Islet of Langerhans (tissue), 1 donor: Measurements from ENCODE around the gene SEMG2.

Experiments
- FAIRE-seq: peaks from one replicate; lab custom pipeline; 2011; peaks lifted over from hg19 to GRCh38; lab: Jason Lieb, UNC

SEMG2 gene

DNA sequence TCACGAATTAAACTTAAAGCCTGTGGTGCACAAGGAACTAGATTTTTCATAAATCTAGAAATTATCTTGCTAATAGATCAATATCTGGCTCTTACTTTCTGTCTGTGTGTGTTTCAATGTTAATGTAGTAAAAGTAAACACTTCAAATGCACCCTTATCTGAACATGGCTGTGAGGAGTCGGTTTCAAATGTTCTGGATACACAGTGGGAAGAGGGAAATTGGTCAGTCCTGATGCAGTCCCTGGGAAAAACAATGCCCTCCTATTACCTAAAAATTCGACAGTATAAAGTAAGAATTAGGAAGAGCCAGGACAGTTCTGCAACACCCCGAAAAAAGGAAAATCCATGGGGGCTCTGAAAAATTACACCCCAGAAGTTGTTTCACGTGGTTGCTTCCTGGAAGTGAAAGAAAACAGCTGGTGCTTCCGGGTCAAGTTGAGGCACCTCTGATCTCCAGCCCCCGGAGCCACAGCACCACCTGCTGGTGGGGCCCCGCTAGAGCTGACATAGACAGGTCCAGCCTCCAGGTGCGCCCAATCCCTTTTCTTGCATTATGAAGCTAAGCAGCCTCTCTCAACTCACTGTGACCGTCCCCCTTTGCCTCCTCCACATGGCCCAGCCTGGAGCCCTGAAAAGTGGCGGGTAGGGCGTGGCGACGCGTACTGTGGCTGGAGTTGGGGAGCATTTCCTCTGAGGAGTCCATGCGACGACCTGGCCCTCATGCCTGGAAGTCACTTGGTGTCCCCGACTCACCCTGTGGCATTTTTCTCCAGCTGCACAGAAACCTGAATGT, 8.3 kb downstream of the SEMG2 start:
- FAIRE-seq = no peak

DNA sequence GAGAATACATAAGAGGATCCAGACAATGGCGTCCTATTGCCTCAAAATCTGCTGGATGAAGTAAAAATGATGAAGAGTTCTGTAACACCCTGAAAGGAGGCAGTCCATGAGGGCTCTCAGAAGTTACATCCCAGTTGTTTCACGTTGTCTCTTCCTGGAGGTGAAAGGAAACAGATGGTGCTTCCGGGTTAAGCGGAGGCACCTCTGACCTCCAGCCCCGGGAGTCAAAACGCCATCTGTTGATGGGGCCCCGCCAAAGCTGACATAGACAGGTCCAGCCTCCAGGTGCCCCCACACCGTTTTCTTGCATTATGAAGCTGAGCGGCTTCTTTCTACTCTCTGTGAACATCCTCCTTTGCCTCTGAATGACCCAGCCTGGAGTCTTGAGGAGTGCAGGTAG, 9.5 kb downstream of the SEMG2 start:
- FAIRE-seq = no peak

DNA sequence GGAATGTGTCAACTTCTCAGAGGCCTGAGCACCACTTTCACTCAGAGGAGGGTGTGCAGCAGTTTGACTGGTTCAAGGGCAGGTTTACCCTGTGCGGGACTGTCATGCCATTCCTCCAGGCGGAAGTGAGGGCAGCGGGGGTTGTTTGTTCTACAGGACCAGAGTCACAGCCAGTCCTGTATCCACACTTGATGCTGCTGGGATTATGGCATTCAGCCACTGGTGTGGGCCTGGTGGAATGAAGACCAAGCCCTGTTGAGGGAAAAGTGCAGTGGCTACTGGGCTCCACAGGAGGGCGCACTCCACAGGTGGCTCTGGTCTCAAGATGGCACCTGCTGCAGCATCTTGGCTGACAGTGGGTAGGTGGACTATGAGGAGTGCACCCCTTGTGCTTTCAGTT, 14.8 kb downstream of the SEMG2 start:
- FAIRE-seq = no peak

DNA sequence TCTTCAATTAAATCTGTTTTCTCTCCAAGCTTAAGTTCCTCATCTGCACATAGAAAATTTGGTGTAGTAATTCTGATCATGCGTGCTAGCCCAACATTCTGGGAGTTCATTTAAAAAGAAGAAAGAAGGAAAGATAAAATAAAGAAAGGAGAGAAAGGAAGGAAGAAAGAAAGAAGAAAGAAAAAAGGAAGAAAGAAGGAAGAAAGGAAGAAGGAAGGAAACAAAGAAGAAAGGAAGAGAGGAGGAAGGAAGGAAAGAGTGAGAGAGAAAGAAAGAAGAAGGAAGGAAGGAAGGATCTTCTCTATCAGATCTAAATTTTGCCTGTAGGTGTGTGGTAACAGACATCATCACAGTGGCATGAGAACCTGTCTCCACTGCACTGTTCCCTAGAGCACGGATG, 17.0 kb downstream of the SEMG2 start:
- no peak for FAIRE-seq

DNA sequence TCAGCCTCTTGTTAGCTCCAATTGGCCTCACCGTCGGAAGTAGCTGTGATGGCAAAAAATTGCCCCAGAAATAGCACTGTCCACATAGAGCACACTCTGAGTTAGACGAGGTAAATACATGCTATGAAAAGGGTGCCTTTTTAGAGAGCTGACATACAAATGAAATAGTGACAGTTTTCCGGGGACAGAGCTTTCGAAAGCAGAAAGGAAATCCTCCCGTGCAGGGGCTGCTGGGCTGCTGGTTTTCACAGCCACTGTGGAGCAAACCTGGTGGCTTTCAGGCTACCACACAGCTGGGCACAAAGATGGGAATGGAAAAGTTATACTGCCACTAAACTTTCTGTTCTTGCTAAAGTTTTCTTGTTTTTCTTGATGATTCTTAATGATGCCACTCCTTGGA, 24.9 kb downstream of the SEMG2 start:
- FAIRE-seq = no peak

DNA sequence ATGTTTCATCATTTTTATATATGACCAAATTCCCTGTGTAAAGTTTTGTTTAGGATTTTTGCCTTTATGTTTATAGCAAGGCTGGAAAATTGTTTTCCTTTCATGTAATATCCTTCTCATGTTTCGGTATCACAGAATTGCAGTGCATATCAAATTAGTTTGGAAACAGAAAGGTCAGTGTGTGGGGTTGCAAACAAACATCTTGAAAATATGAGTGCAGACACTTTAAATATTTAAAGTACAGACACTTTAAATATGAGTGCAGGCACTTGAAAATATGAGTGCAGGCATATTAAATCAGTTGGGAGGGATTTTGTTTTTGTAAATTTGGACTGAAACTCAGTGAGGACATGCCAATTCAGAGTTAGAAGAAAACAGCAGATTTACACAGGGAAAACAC, 26.7 kb downstream of the SEMG2 start:
- FAIRE-seq = no peak

DNA sequence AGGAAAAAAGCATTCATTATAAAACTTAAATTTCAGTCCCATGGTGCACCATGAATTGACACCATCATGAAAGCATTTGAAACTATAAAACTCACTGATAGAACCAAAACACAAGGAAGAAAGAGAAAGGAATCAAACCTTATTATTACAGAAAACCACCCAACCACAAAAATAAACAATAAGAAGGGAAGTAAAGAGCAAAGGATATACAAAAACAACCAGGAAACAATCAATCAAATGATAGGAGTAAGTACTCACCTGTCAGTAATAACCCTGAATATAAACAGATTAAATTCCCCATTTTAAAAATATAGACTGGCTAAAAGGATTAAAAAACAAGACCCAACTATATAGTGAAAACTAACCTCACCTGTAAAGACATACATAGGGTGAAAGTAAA, 27.4 kb downstream of the SEMG2 start:
- no peak for FAIRE-seq

DNA sequence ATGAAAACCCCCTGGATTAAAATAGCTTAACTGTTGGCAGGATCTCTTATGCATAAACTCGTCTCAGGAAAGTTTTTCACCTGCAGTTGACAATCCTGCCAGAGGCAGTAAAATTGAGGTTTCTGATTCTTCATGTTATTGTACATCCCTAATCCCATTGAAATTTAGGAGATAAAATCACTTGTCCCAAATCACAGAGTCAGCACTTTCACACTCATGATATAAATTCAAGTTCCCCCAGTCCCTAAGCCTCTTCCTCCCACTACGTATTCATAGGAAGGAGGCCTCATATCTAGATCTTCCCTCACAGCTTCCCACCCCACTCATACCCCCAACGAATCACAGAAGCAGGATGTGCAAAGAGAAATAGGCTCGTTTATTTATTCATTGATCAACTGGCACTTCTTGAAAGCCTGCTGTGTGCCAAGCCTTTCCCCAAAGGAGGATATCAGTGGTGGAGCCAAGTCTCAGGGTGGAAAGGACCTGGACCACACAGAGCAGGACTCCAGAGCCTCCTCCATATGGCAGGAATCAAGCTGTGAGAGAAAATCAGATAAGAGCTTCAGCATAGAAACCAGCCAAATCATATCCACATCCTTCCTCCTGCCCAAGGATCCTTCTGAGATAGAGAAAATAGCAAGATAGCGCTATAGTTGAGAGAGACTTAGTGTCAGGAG, 30.8 kb downstream of the SEMG2 start:
- FAIRE-seq = no peak

DNA sequence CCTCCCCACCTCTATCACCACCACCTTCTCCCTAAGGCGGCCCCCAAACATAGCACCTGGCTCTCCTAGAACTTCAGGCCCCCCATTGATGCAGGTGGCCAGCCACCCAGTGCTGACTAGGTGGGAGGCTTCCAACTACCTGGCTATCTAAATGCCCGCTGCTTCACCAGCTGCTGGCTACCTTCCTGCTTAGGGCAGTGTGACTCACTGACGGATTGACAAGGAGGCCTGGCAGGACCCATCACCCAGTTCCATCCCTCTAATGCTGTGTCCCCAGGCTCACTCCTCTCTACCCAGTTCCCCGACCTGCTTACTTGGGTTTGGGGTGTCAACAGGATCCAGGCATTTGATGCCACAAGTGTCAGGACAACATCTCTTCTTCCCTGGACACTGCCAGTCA, 32.1 kb downstream of the SEMG2 start:
- FAIRE-seq = no peak

DNA sequence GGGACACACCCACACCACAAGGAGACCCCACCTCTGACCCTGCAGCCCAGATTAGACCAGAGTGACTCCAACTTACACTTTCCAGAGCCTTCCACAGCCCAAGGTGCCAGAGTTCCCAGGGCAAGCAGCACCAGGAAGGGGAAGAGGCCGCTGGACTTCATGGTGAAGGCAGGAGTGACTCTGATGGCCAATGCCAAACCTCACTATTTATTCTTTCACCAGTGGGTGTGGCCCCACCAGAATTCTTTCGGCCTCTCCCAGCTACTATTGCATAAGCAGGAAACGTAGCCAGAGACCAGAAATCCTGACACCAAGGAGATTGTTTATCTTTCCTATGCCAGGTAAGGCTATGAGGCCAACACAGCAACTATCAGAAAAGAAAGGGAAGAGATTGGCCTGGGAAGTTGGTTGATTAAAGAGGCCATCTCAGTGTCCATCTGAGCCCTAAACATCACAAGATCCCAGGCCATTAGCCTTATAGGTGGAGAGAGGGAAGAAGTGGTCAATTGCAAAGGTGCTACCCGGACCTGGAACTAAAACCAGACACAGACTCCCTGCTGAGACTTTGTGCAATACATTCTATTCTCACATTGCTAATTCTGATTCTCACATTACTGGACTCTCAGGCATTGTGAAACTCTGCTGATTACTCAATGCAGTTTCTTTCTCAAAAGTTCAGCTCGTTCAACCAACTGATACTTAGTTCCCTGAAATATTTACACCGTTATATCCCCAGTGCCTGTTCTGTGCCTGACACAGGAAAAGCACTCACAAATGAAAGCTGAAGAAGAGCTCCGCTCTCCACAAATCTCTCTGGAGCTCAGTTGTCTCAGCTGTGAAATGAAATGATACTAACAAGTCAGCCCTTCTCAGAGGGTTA, 33.5 kb downstream of the SEMG2 start, which contains the start of gene SLPI:
Gene SLPI (minus strand): TSS at position 182 of the 880 bp plus-strand sequence. CDS start 21 bp downstream, at position 161.
- no peak for FAIRE-seq

DNA sequence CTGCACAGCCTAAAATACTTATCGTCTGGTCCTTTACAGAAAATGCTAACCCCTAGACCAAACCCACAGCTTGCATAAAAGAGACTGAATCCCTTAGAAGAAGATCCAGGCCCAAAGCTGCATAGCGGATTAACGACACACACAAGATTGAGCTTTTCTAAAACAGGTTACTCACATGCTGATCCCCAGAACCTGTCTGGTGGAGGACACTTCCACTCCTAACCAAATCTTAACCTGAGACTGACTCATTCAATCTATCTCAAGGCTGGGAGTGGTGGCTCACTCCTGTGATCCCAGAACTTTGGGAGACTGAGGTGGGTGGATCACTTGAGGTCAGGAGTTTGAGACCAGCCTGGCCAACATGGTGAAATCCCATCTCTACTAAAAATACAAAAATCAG, 36.0 kb downstream of the SEMG2 start:
- FAIRE-seq = no peak

DNA sequence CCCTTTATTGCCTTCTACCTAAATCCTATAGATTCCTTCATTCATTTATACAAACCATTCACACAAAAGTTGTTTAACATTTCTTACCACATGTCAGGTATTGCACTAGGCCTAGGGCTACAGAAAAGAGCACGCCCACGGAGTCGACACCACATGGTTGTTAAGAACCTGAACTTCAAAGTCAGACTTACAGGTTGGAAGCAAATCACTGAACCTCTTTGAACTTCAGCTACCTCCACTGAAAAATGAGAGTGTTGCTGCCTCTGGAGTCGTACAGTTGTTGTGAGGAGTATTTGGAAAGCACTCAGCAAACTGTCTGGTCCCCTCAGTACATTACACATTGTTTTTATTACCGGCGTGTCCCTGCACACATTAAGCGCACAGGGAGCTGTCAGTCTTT, 36.5 kb downstream of the SEMG2 start:
- no peak for FAIRE-seq

DNA sequence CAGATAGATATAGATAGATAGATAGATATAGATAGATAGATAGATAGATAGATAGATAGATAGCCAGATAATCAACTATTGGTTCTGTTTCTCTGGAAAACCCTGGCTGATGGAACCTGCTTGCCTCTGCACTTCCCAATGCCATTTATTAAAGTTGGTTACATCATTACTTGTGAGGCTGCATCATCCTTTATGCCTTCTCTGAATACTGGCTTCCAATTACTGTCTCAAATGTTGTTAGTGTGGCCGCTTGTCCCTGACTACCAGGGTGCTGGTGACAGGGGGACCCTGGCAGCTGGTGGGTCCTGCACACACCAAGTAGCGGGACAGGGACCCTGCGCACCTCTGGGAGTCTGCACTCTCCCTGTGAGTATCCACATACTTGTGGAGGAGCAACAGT, 37.1 kb downstream of the SEMG2 start:
- FAIRE-seq = no peak

DNA sequence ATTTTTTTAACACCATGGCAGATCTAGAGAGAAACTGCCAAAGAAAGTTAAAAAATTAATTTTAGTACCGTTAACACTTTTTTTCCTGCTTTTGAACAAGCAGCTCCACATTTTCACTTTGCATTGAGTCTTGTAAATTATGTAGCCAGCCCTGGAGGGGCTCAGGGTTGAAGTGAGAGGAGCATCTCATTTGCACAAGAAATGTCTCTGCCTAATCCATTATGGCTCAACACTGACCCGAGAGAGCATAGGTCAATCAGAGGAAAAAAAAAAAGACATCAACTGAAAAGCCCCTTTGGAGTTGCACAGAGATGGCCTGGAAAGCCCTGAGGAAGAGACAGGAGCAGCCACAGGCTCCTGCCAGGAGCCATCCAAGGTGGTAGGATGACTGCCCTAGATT, 37.5 kb downstream of the SEMG2 start:
- FAIRE-seq = no peak

DNA sequence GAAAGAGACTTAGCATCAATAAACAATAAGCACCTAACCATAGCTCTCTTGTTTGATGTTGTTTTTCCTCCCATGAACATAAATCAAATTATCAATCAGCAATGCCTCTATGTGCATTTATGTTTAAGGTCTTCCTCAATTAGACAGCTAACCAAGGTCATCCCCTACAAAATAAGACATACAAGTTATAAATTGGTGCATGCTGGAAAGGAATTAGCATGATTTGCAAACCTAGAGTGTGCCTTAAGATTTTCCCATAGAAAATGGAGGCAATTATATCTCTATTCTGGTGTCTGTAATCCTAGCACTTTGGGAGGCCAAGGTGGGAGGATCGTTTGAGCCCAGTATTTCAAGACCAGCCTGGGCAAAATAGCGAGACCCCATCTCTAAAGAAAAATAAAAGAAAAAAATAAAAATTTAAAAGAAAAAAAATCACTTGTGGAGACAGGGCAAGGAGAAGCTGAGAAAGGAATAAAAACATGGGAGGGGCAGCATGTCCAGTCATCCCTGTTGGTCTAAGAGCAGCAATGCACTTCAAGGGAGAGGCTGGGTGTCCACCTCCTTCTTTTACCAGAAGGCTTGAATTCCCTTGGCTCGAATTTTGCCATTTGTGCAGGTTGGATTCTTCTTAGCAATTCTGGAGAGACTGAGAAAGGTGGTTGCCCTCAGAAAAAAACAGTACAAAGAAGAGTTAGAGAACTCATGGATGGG, 42.5 kb downstream of the SEMG2 start:
- FAIRE-seq = no peak

DNA sequence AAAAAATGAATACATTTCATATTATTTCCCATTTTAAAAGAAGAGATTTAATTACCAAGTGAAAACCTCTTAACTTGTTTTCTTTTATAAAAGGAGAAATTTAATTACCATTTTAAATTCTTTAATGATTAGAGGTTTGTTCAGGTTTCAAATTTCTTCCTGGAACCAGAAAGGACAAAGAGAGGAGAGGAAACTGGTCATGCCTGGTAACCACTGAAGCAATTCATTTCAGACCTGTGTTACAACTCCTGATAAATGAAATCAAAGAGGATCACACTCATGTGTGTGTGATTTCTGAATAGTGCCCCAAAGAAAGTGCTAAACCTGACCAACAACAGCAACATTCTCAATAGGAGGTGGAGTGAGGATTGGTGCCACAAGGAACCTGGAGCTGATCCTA, 45.8 kb downstream of the SEMG2 start:
- no peak for FAIRE-seq

DNA sequence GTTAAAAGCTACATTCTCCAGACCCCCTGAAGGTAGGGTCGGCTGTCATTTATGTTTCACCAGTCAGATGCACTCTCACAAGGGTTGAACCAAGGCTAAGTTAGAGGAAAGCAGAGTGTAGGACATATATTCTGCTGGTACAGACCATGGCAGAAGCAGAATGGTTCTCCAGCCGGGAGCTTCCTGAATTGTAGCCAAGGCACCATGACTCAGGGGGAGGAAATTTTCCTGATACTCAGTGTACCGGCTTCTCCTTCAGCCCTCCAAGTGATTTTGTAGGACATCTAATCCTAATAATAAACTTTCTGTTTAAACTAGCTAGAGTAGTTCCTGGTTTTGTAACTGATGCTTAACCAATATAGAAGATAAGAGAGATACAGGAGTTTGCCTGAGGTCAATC, 47.4 kb downstream of the SEMG2 start:
- no peak for FAIRE-seq

DNA sequence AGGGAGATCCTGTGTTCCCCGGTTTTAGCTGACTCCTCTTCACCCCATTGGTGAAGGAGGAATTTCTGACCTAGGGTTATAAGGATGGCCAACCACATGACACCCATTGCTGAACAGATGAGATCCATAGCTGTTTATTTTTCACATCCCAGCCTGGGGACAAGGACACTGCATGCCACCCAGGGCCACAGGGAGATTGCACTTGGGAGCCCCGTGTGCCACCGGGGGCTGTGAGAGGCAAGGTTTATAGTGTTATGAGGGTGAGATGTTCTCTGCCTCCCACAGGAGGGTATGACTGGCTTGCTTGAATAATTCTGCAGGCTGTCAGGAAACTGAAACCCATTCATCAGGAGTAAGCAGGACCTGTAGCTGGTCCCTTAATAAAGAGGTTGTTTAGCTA, 47.9 kb downstream of the SEMG2 start:
- no peak for FAIRE-seq

DNA sequence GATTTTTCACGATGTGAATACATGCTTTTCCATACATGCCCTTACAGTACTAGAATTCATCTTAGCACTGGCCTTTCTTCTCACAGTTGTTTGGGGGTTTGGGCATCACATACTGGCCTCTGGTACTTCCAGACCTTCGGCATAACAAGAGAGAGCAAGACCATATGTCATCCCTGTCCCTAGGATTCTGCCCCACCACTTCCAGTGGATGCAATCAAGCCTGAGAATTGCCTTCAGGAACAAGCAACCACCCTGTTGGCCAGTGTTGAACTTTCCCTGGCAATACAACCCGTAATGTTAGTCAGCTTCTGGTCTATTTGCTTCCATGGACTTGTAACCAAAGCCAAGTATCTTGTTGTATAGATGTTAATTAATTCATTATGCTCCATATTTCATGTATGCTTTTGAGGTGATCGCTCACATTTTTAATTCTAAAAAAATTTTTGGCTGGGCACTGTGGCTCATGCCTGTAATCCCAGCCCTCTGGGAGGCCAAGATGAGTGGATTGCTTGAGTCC, 48.6 kb downstream of the SEMG2 start:
- FAIRE-seq = no peak
